T47D (cell line): Measurements from ENCODE around the gene ST6GALNAC2.

Experiments used
- DNase-seq, 2 experiments: peaks; one replicate each; pipeline versions ENCODE4 v3.0.0 to v3.0.0-alpha.2; 2011 to 2012; ENCODE audit warnings: low read depth in 1 of 2, low spot score in 1 of 2
- JUND ChIP-seq: IDR thresholded peaks from 2 replicates; pipeline ENCODE4 v1.6.1; 2012; ENCODE audit warnings: low read depth
- in situ Hi-C: cut with HindIII; loops from 2 replicates; pipeline ENCODE4 v1.10.0; 2016; ENCODE audit warnings: low sequenced_read_pairs, low pct_unique_long_range_greater_than_20kb

Gene ST6GALNAC2

DNA sequence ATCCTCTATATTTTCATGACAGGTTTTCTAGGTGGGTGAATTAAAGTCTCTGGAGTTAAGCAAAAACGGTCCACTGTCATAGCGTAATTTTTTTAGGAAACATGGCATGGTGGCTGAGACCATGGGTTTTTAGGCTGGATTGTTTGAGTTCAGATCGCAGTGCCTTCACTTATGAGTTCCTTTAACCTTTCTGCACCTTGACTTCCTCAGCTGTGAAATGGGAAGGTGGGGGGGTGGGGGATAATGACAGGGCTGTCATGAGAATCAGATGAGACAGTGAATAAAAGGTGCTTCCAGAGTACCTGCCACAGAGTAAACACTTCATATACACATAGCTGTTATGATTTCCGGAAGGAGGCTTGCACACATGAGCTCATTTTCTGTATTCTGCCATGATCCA, 34.0 kb downstream of the ST6GALNAC2 start:
- in situ Hi-C loops = no loop called here
- no peak for DNase-seq
- no peak for TF ChIP-seq JUND

DNA sequence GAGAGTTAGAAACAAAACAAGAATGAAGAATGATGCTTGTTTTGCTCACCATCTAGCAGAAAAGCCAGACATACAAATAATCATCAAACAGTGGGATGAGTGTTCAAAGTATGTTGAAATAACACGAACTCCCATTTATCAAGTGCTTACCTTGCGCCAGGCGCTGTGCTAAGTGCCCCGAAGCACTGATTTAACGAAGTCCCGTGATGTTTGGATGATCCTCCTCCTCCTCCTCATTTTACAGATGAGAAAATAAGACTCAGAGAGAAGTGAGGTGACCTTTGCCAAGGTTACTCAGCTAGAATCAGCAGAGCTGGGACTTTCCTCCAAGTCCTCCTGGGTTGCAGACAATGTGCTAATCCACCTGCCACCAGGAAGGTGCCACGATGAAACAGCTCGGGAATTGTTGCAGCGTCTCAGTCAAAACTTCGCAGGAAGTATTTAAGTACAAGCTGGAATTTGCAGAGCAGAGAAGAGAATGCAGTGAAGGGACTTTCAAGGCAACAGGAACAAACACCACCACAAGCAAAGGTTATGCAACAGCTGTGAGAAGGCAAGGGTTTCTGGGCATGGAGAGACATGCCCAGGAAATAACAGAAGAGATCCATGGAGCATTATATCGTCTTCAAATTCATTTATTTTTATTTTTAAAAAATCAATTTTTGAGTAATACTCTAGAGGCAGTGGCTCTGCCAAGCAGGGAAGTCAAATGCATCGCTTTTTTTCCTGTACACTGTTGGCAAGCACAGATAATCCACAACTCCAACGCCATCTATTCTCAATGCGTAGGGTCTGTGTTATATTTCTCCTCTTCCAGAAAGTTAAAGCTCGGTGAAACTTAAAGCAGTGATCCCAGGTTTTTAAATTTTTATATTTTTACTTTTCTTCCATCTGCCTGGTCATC, 34.7 kb downstream of the ST6GALNAC2 start:
- peak in 1 of 2 experiments; percentile 55 for DNase-seq
- no peak for TF ChIP-seq JUND
- in situ Hi-C loops = no loop called here

DNA sequence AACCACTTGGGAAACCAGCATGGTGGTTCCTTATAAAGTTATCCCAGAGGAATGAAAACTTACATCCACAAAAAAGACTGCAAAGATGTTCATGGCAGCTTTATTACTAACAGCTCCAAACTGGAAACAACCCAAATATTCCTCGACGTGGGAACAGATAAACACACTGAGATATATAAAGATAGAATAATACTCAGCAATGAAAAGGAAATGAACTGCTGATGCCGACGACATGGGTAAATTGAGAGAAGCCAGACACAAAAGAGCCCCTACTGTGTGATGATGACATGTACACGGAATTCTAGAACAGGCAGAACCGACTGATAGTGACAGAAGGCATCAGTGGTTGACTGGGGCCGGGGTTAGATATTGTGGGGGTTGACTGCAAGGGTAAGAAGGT, 36.1 kb downstream of the ST6GALNAC2 start:
- no peak for DNase-seq
- no peak for TF ChIP-seq JUND
- in situ Hi-C loops = no loop called here

DNA sequence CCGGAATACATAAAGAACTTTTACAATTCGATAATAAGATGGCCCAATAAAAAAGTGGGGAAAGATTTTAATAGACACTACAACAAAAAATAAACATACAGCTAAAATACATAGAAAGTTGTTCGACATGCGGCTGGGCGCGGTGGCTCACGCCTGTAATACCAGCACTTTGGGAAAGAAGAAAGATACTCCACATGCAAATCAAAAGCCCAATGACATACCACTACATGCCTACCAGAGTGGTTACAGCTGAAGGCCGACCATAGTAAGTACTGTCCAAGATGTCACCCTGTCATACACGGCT, 36.5 kb downstream of the ST6GALNAC2 start:
- in situ Hi-C loops = no loop called here
- no peak for DNase-seq
- no peak for TF ChIP-seq JUND

DNA sequence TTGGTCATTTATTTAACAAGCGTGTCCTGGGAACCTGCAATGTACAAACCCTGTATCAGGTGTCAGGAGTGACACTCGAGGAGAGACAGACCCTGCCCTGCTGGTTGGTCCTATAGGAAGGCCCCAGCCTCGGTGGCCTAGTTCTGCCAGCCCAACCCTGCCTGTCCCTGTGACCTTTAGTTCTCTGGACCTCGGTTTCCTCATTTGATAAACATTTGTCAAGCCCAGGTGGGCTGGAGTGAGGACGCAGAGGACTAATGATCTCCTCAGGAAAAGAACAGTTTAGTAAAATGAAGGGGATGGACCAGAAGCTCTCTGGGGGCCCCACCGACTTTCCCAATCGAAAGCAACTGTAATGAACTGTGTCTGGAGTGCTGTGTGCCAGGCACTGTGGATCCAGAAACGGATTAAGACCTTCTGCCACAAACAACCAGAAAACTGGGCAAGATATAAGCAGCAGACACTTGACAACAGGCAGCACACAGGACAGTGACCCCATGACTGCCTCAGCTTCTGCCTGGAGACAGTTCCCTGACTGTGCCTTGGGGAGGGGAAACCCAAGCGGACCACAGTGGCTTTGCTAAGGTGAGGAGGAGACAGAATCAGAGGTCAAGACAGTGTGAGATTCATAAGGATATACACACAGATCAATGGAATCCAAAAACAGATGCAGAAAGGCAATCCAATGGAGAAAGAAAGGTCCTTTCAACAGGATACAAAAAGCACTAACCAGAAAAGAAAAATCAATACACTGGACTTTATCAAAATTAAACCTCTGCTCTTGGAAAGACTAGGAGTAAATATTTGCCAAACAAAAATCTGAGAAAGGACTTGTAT, 37.1 kb downstream of the ST6GALNAC2 start:
- TF ChIP-seq JUND = no peak
- in situ Hi-C loops = no loop called here
- DNase-seq = no peak

DNA sequence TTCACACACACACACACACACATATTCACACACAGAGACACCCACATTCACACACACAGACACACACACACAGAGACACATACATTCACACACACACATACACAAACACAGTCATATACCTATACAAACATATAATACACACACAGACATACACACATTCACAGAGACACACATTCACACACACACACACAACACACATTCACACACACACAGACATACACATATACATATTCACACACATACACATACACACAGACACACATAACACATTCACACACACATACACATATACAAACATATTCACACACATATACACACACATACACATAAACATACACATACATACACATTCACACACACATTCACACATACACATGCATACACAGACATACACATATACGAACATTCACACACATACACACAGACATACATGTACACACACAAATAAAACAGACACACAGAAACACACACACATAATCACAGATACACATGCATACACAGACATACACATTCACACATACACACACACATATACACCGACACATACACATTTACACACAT, 37.9 kb downstream of the ST6GALNAC2 start:
- TF ChIP-seq JUND = no peak
- in situ Hi-C loops = no loop called here
- DNase-seq = no peak

DNA sequence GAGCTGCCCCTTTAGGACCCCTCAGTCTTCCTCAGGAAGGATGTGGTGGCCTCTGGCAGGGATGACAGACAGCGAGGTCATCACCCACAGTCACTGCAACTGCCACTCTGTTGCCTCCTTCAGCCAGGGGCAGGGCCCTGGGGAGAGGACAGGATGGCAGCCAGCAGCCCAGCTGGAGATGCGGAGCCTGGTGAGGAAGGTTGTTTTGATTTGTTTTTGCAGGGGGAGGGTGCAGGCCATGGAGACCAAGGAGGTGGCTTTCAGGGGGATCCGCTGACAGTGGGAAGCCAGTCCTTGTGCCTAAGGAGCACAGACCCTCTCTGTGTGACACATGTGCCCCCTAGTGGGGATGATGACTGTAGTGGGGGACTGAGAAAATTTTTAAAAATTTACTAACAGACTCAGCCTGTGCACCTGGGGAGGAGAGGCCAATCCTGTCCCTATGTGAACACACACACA, 38.4 kb downstream of the ST6GALNAC2 start:
- TF ChIP-seq JUND = no peak
- peak; percentile 64 to 77 for DNase-seq
- in situ Hi-C loops = no loop called here

DNA sequence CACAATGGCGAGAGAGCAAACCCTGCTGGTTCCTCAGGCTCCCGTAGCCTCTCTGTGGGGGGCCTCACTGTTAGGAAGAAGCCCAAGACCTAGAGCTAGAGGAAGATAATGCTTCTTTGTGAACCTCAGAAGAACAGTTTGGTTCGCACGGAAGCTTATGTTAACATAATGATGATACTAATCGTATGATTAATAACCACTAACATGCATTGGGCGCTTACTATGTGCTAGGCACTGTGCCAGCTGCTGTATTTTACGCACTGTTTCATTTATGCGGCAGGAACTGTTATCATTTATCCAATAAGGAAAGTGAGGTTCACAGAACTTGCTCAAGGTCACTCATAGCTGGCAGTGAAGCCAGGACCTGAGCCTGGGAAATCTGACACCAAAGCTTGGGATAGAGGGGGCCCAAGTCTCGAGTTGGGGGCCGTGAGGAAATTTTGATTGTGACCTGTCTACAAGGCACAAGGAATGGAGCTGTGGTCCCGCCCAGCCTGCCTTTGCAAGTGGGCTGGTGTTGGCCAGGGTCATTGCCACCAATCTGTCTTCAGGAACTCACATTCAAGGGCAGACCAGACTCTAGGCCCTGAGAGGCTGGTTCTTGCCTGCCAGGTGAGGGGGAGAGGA, 39.0 kb downstream of the ST6GALNAC2 start:
- no peak for DNase-seq
- no peak for TF ChIP-seq JUND
- in situ Hi-C loops = no loop called here

DNA sequence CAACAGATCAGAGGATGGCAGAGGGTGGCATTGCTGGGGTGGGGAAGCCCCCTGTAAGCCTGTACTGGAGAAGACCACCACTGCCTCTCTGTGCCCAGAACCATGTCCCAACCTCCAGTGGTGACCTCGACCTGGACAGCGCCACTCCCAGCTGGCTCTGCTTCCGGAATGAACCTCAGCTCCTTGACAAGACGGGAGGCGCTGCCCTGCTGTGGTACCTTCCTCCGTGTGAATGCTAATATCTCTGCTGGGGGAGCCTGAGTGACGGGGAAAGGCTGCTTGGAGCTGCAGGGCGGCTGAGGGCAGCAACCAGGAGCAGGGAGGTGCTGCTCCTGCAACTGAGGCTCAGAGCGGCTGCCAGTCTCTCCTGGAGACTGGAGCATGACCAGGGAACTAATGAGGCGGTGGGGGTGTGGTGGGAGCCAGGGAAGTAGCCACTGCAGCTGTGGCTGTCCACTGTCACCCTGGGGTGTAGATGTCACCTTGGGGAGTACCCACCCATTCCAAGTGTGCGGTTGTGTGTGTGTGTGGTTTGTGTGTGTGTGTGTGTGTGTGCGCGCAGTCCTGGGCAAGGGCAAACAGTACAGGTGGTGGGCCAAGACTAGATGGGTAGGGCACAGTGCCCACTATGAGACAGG, 39.6 kb downstream of the ST6GALNAC2 start:
- TF ChIP-seq JUND = no peak
- in situ Hi-C loops = no loop called here
- DNase-seq = no peak

DNA sequence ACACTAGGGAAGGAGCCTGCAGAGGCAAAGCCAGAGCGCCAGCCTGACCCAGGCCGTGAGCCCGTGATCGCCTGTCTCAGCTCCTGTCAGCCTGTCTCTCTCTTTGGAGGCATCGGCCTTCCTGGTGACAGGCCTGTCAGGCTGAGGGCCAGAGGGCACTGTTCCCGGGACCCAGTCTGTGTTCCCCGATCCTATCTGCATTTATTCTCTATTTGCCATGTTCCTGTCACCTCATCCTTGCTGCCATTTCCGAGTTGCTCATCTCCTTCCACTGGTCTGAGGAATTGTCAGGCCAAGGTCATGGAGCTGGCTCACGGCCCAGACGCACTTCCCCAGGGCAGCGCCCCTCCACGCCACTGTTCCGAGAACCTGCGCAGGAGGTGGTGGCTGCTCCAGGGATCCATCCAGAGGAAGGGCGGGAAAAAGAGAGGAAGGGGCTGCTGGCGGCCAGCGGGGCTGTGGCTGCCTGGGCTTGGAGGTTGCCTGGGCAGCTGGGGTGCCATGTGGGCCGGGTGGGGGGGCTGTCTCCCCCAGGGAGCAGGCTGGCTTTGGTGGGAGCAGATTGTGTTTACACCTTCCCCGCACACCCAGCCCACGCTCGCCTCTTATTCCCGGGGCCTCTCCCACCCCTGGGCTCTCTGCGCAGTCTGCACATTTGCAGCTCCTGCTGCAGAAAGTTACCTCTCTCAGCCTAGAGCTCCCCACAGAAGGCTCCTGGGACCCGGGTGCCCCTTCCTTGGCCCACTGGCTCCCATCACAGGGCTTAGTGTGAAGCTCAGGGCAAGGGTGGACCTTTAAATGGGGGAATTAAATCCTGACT, 40.9 kb downstream of the ST6GALNAC2 start:
- in situ Hi-C loops = no loop called here
- DNase-seq = no peak
- no peak for TF ChIP-seq JUND

DNA sequence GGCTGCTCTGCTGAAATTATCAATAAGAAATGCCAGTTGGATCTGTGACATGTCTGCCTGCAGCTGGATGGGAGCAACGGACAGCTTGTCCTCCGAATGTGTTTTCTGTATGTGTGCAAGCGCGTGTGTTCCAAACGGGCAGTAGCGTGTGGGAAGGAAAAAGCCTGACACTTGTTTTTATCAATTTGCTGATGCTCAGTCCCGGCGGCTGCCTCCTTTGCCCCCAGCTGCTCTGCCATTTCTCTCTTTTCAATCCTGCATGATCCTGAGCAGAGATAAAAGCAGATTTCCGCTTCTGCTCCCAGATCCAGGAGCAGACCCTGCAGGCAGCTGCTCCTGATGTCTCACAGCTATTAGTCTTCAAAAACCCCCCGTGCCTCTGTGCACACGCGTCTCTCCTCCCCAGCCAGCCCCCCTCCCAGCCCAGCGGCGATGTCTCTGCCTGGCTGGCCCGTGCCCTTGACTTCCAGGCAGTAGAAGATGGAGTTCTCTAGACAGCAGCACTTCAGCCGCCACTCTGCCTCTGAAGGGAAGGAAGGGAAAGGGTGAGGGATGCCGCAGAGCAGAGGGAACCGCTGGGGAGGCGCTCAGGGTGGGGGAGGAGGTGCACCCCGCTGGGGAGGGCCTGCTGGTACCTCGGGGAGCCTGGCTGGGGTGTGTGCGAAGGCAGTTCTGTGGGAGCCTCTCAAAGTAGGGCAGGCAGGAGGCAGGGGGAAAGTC, 41.7 kb downstream of the ST6GALNAC2 start:
- no peak for DNase-seq
- in situ Hi-C loops = no loop called here
- no peak for TF ChIP-seq JUND
